H9 (cell line): Measurements from ENCODE around the gene SMIM14. TPM values are rescaled to one million over a fixed set of nuclear protein-coding genes. Genes with fewer than 3 reads are reported as not detected.

Experiments
- DNase-seq: peaks from one replicate; pipeline ENCODE4 v3.0.0-alpha.2; 2017
- H2AFZ ChIP-seq: one replicate; pipeline ENCODE4 v1.6.1; 2013; ENCODE audit warnings: mild to moderate bottlenecking, low read length, control low read depth, moderate library complexity
- H2AK5ac ChIP-seq: 2 replicates; pipeline ENCODE4 v1.6.1; 2013; ENCODE audit warnings: low read length, control low read depth, mixed read lengths; ENCODE audit not compliant: insufficient read length
- H2BK120ac ChIP-seq: one replicate; pipeline ENCODE4 v1.6.1; 2013; ENCODE audit warnings: low read depth, mild to moderate bottlenecking, low read length, control low read depth, inconsistent platforms; ENCODE audit not compliant: poor library complexity, severe bottlenecking
- H2BK12ac ChIP-seq: 2 replicates; pipeline ENCODE4 v1.6.1; 2013; ENCODE audit warnings: low read length, control low read depth, mixed read lengths, low read depth; ENCODE audit not compliant: insufficient read length
- H2BK15ac ChIP-seq: 2 replicates; pipeline ENCODE4 v1.6.1; 2013; ENCODE audit warnings: low read depth, low read length, control low read depth
- H2BK20ac ChIP-seq: one replicate; pipeline ENCODE4 v1.6.1; 2013; ENCODE audit warnings: low read depth, mild to moderate bottlenecking, low read length, control low read depth, inconsistent platforms; ENCODE audit not compliant: poor library complexity, severe bottlenecking
- H2BK5ac ChIP-seq: 2 replicates; pipeline ENCODE4 v1.6.1; 2013; ENCODE audit warnings: low read length, control low read depth, mixed read lengths; ENCODE audit not compliant: insufficient read length
- H3K14ac ChIP-seq: 2 replicates; pipeline ENCODE4 v1.6.1; 2013; ENCODE audit warnings: low read length, control low read depth; ENCODE audit not compliant: insufficient read depth
- H3K18ac ChIP-seq: 2 replicates; pipeline ENCODE4 v1.6.1; 2013; ENCODE audit warnings: low read depth, mild to moderate bottlenecking, mixed read lengths, low read length, control low read depth; ENCODE audit not compliant: insufficient read length
- H3K23ac ChIP-seq: 2 replicates; pipeline ENCODE4 v1.6.1; 2013; ENCODE audit warnings: low read length, control low read depth, mixed read lengths, low read depth; ENCODE audit not compliant: insufficient read length
- H3K23me2 ChIP-seq: 2 replicates; pipeline ENCODE4 v1.6.1; 2013; ENCODE audit warnings: low read depth, mild to moderate bottlenecking, mixed read lengths, low read length, control low read depth; ENCODE audit not compliant: insufficient read length, poor library complexity, severe bottlenecking
- H3K27ac ChIP-seq: 2 replicates; pipeline ENCODE4 v1.5.1; 2013; ENCODE audit warnings: low read length, control low read depth, mixed read lengths, low read depth; ENCODE audit not compliant: insufficient read length
- H3K27me3 ChIP-seq: 2 replicates; pipeline ENCODE4 v1.6.1; 2013; ENCODE audit warnings: low read length, control low read depth, inconsistent platforms; ENCODE audit not compliant: insufficient read depth
- H3K4ac ChIP-seq: 2 replicates; pipeline ENCODE4 v1.6.1; 2013; ENCODE audit warnings: low read depth, mild to moderate bottlenecking, control low read depth, inconsistent platforms, low read length, moderate library complexity
- H3K4me1 ChIP-seq: 2 replicates; pipeline ENCODE4 v1.6.1; 2013; ENCODE audit warnings: low read length, control low read depth, inconsistent platforms; ENCODE audit not compliant: insufficient read depth
- H3K4me2 ChIP-seq: 2 replicates; pipeline ENCODE4 v1.6.1; 2013; ENCODE audit warnings: low read length, control low read depth, mixed read lengths; ENCODE audit not compliant: insufficient read length, insufficient read depth
- H3K56ac ChIP-seq: 2 replicates; pipeline ENCODE4 v1.6.1; 2013; ENCODE audit warnings: low read depth, mild to moderate bottlenecking, mixed read lengths, low read length, control low read depth; ENCODE audit not compliant: insufficient read length
- H3K79me1 ChIP-seq: 2 replicates; pipeline ENCODE4 v1.6.1; 2013; ENCODE audit warnings: low read depth, mild to moderate bottlenecking, moderate library complexity, low read length, control low read depth, inconsistent platforms; ENCODE audit not compliant: insufficient read depth, poor library complexity, severe bottlenecking
- H3K79me2 ChIP-seq: 2 replicates; pipeline ENCODE4 v1.6.1; 2013; ENCODE audit warnings: low read length, control low read depth, inconsistent platforms; ENCODE audit not compliant: insufficient read depth
- H3K9ac ChIP-seq: 2 replicates; pipeline ENCODE4 v1.6.1; 2013; ENCODE audit warnings: low read length, control low read depth, mixed read lengths; ENCODE audit not compliant: insufficient read length; ENCODE audit errors: extremely low read depth
- H3K9me3 ChIP-seq: one replicate; pipeline ENCODE4 v1.6.1; 2013; ENCODE audit warnings: low read depth, low read length, inconsistent platforms; ENCODE audit not compliant: control insufficient read depth
- H3T11ph ChIP-seq: one replicate; pipeline ENCODE4 v1.6.1; 2013; ENCODE audit warnings: mild to moderate bottlenecking, low read length, control low read depth, inconsistent platforms
- H4K20me1 ChIP-seq: one replicate; pipeline ENCODE4 v1.6.1; 2013; ENCODE audit not compliant: control insufficient read depth, insufficient read length, insufficient read depth
- H4K5ac ChIP-seq: 2 replicates; pipeline ENCODE4 v1.6.1; 2013; ENCODE audit warnings: low read depth, mild to moderate bottlenecking, mixed read lengths, low read length, control low read depth; ENCODE audit not compliant: insufficient read length
- H4K8ac ChIP-seq: replicated peaks from 2 replicates; pipeline ENCODE4 v1.6.1; 2013; ENCODE audit warnings: low read length, control low read depth, mixed read lengths, low read depth; ENCODE audit not compliant: insufficient read length
- H4K91ac ChIP-seq: 2 replicates; pipeline ENCODE4 v1.6.1; 2013; ENCODE audit warnings: low read depth, mild to moderate bottlenecking, moderate library complexity, mixed read lengths, low read length, control low read depth; ENCODE audit not compliant: insufficient read length
- H3K27ac Mint-ChIP-seq, 3 experiments: 2 replicates in 2 of 3; 3 replicates in 1 of 3; pipeline ENCODE4 v1.8.0; 2020 to 2021; ENCODE audit warnings: mixed read lengths in 3 of 3, mild to moderate bottlenecking in 1 of 3, moderate library complexity in 1 of 3
- H3K27me3 Mint-ChIP-seq: 2 replicates; pipeline ENCODE4 v1.8.0; 2021; ENCODE audit warnings: low read depth, mild to moderate bottlenecking, moderate library complexity, mixed read lengths
- H3K36me3 Mint-ChIP-seq, 3 experiments: 2 replicates in 2 of 3; 3 replicates in 1 of 3; pipeline ENCODE4 v1.8.0; 2020 to 2021; ENCODE audit warnings: low read depth in 3 of 3, mixed read lengths in 3 of 3; ENCODE audit not compliant: insufficient read depth in 1 of 3
- H3K4me1 Mint-ChIP-seq, 2 experiments: 2 replicates each; pipeline ENCODE4 v1.8.0; 2020; ENCODE audit warnings: mixed read lengths in 2 of 2
- H3K4me3 Mint-ChIP-seq, 2 experiments: 2 replicates in 1 of 2; 3 replicates in 1 of 2; pipeline ENCODE4 v1.8.0; 2020 to 2021; ENCODE audit warnings: mild to moderate bottlenecking in 2 of 2, mixed read lengths in 2 of 2, moderate library complexity in 1 of 2
- H3K9me3 Mint-ChIP-seq, 2 experiments: 2 replicates in 1 of 2; 3 replicates in 1 of 2; pipeline ENCODE4 v1.8.0; 2020; ENCODE audit warnings: mild to moderate bottlenecking in 2 of 2, mixed read lengths in 2 of 2, moderate library complexity in 1 of 2
- CTCF ChIP-seq: fragments of 200-600 bp; sonication (generic); conservative IDR thresholded peaks from 3 replicates; pipeline ENCODE4 v1.8.0; 2021; ENCODE audit warnings: antibody characterized with exemption, mild to moderate bottlenecking
- WGBS: extraction: QIAGEN DNeasy Blood & Tissue Kit; methylation state at CpG from one replicate; pipeline ENCODE4 v1.1.7; 2013; ENCODE audit warnings: missing lambda C conversion rate, low lambda C conversion rate, mixed read lengths; ENCODE audit not compliant: insufficient read length; ENCODE audit errors: extremely low coverage; 5-methylcytosine and 5-hydroxymethylcytosine counted together
- total RNA-seq: library from RNA; stranded (reverse); gene quantifications from 2 replicates; pipeline ENCODE4 v1.2.1, GENCODE V29; 2021

SMIM14 gene
- total RNA-seq, 1 experiment from 2014 or later, result 19.4 TPM

GRCh38 chr4:39526765-39527295 lies 111.8 kb downstream of the SMIM14 start:
- H4K5ac ChIP-seq, result no peak overlapping the region
- peak overlapping the region; percentile 15 for H3K27ac ChIP-seq
- H4K8ac ChIP-seq, result no peak overlapping the region
- Mint-ChIP-seq H3K9me3 (peaks cover 26 to 27% of the 10 kb centered on the region in 2 experiments), H3K4me1 (peaks cover 14 to 15% of the 10 kb centered on the region in 2 experiments), H3K4me3 (peak overlapping the region; percentile 97 to 99), H3K36me3 (peaks cover 28 to 38% (median 34%) of the 10 kb centered on the region in 3 experiments), H3K27ac (peak overlapping the region; percentile 97 to 99 (median 97)), H3K27me3 (no peaks in the 10 kb centered on the region)
- no peak overlapping the region for H3T11ph ChIP-seq
- peak overlapping the region; percentile 97 for H3K9ac ChIP-seq
- no CpG with 5 or more reads among the region's 33 CpGs for WGBS
- H2BK15ac ChIP-seq, result no peak overlapping the region
- H2BK12ac ChIP-seq, result no peak overlapping the region
- no peak overlapping the region for H3K56ac ChIP-seq
- H3K4ac ChIP-seq, result no peak overlapping the region
- H2BK120ac ChIP-seq, result no peak overlapping the region
- peaks cover 9% of the 10 kb centered on the region for H3K23me2 ChIP-seq
- no peaks in the 10 kb centered on the region for H4K20me1 ChIP-seq
- H2AK5ac ChIP-seq, result no peak overlapping the region
- peaks cover 3% of the 10 kb centered on the region for H3K79me1 ChIP-seq
- TF ChIP-seq CTCF, result no peak
- peak overlapping the region; percentile 59 for H2AFZ ChIP-seq
- no peaks in the 10 kb centered on the region for H3K4me1 ChIP-seq
- DNase-seq, result no peak
- H3K79me2 ChIP-seq, result peaks cover 7% of the 10 kb centered on the region; the same call in 1 of the 2 replicates
- no peak overlapping the region for H2BK5ac ChIP-seq
- no peaks in the 10 kb centered on the region for H3K27me3 ChIP-seq
- peak overlapping the region; percentile 44 for H4K91ac ChIP-seq
- peaks cover 17% of the 10 kb centered on the region for H3K9me3 ChIP-seq
- peak overlapping the region; percentile 74 for H3K18ac ChIP-seq
- H3K4me2 ChIP-seq, result peak overlapping the region; percentile 90
- H3K23ac ChIP-seq, result no peak overlapping the region
- H3K14ac ChIP-seq, result peak overlapping the region; percentile 80
- no peak overlapping the region for H2BK20ac ChIP-seq
